ENCODE data around the gene CAPN9.
A peak's percentile ranks its signal among the peaks of the same experiment; 100 is the strongest.
"Not testable (repeated sequence)": the region's sequence is repeated elsewhere in the genome, so short reads cannot be mapped to it uniquely, and the experiment has no call there.

The CAPN9 gene

GRCh38 chr1:230749150-230749549 lies 2.0 kb downstream of the CAPN9 start:
- no peak for DNase-seq

- no peak for DNase-seq
These were observed 2.4 kb downstream of the CAPN9 start for GRCh38 chr1:230749635-230750034.

GRCh38 chr1:230750576-230750975 lies 3.4 kb downstream of the CAPN9 start:
- no peak for DNase-seq

- DNase-seq = no peak
These were observed 3.9 kb downstream of the CAPN9 start for GRCh38 chr1:230750986-230751625.

GRCh38 chr1:230752407-230752806 lies 5.2 kb downstream of the CAPN9 start:
- peak; percentile 70 to 78 for DNase-seq

GRCh38 chr1:230753191-230753585 lies 6.0 kb downstream of the CAPN9 start:
- DNase-seq = no peak

GRCh38 chr1:230753586-230754251 lies 6.5 kb downstream of the CAPN9 start:
- peak; percentile 46 to 68 for DNase-seq

GRCh38 chr1:230754796-230755195 lies 7.6 kb downstream of the CAPN9 start:
- no peak for DNase-seq

- DNase-seq = no peak
These were observed 10.9 kb downstream of the CAPN9 start for GRCh38 chr1:230757856-230758708.

- no peak for DNase-seq
These were observed 11.7 kb downstream of the CAPN9 start for GRCh38 chr1:230758709-230759368.

GRCh38 chr1:230759369-230760065 lies 12.3 kb downstream of the CAPN9 start:
- no peak for DNase-seq

- DNase-seq = no peak
These were observed 13.2 kb downstream of the CAPN9 start for GRCh38 chr1:230760360-230760827.

GRCh38 chr1:230761443-230762167 lies 14.4 kb downstream of the CAPN9 start:
- no peak for DNase-seq

- no peak for DNase-seq
These were observed 16.9 kb downstream of the CAPN9 start for GRCh38 chr1:230763927-230764591.

GRCh38 chr1:230766318-230766717 lies 19.1 kb downstream of the CAPN9 start:
- no peak for DNase-seq

- not testable (repeated sequence) for DNase-seq
These were observed 20.8 kb downstream of the CAPN9 start for GRCh38 chr1:230767859-230768612.

GRCh38 chr1:230768903-230769570 lies 21.8 kb downstream of the CAPN9 start:
- DNase-seq = no peak

GRCh38 chr1:230770317-230770716 lies 23.1 kb downstream of the CAPN9 start:
- no peak for DNase-seq

GRCh38 chr1:230771773-230772354 lies 24.7 kb downstream of the CAPN9 start:
- no peak for DNase-seq

All from NCI-H187 (cell line).